Stimulated activated CD4-positive, alpha-beta T cell treated with anti-CD3 and anti-CD28 coated beads, Interleukin-15, amount 100 ng/mL, for 48 hours (primary cell): ENCODE measurements around the gene MS4A5.
"Not testable (repeated sequence)": the region's sequence is repeated elsewhere in the genome, so short reads cannot be mapped to it uniquely, and the experiment has no call there.

Experiments used
- DNase-seq, 2 donors: peaks; one replicate each; pipeline ENCODE4 v3.0.0-alpha.2; 2020; ENCODE audit warnings: low read depth in 2 of 2

The MS4A5 gene

GRCh38 chr11:60429272-60429671, at the start of gene MS4A5:
TSS of gene MS4A5 (plus strand) at chr11:60429572. CDS start at chr11:60429675, 103 bp downstream.
- no peak for DNase-seq

- no peak for DNase-seq
These were observed 40.0 kb upstream of the MS4A5 start for GRCh38 chr11:60389279-60389910.

- DNase-seq = no peak
These were observed 39.0 kb upstream of the MS4A5 start for GRCh38 chr11:60390419-60390818.

GRCh38 chr11:60392361-60392760, 37.0 kb upstream of the MS4A5 start:
- DNase-seq = no peak

GRCh38 chr11:60393016-60393415, 36.4 kb upstream of the MS4A5 start:
- DNase-seq = no peak

- DNase-seq = no peak
These were observed 34.5 kb upstream of the MS4A5 start for GRCh38 chr11:60394666-60395380.

GRCh38 chr11:60396382-60396781, 33.0 kb upstream of the MS4A5 start, which contains the start of gene MS4A14:
TSS of gene MS4A14 (plus strand) at chr11:60396459. CDS start at chr11:60396579, 120 bp downstream.
- no peak for DNase-seq

GRCh38 chr11:60396799-60397198, 32.6 kb upstream of the MS4A5 start:
- no peak for DNase-seq

- DNase-seq = no peak
These were observed 9.4 kb upstream of the MS4A5 start for GRCh38 chr11:60420015-60420414.

- no peak for DNase-seq
These were observed 6.8 kb upstream of the MS4A5 start for GRCh38 chr11:60422609-60423008.

- no peak for DNase-seq
These were observed 855 bp upstream of the MS4A5 start for GRCh38 chr11:60428517-60428916.

GRCh38 chr11:60431251-60431650, 1.9 kb downstream of the MS4A5 start:
- DNase-seq = no peak

GRCh38 chr11:60433401-60433800, 4.0 kb downstream of the MS4A5 start:
- DNase-seq = no peak

- no peak for DNase-seq
These were observed 17.7 kb downstream of the MS4A5 start for GRCh38 chr11:60447070-60447469.

GRCh38 chr11:60447846-60448245, 18.5 kb downstream of the MS4A5 start:
- no peak for DNase-seq

- DNase-seq = not testable (repeated sequence)
These were observed 21.8 kb downstream of the MS4A5 start for GRCh38 chr11:60451185-60451584.

GRCh38 chr11:60454212-60454611, 24.8 kb downstream of the MS4A5 start:
- no peak for DNase-seq

- no peak for DNase-seq
These were observed 26.2 kb downstream of the MS4A5 start, which contains the start of gene MS4A1 for GRCh38 chr11:60455531-60456042. TSS of gene MS4A1 (plus strand) at chr11:60455847. CDS start at chr11:60462375, 6,528 bp downstream.

- no peak for DNase-seq
These were observed 28.2 kb downstream of the MS4A5 start for GRCh38 chr11:60457576-60457975.

- DNase-seq = no peak
These were observed 30.0 kb downstream of the MS4A5 start for GRCh38 chr11:60459345-60459744.

GRCh38 chr11:60468829-60469228, 39.5 kb downstream of the MS4A5 start:
- no peak for DNase-seq

- DNase-seq = no peak
These were observed 40.4 kb downstream of the MS4A5 start for GRCh38 chr11:60469723-60470122.

GRCh38 chr11:60477035-60477445, 47.7 kb downstream of the MS4A5 start:
- no peak for DNase-seq
